ENCODE results near the gene ASB1. TPM values are rescaled to one million over a fixed set of nuclear protein-coding genes. Genes with fewer than 3 reads are reported as not detected.

Gene ASB1, protein sequence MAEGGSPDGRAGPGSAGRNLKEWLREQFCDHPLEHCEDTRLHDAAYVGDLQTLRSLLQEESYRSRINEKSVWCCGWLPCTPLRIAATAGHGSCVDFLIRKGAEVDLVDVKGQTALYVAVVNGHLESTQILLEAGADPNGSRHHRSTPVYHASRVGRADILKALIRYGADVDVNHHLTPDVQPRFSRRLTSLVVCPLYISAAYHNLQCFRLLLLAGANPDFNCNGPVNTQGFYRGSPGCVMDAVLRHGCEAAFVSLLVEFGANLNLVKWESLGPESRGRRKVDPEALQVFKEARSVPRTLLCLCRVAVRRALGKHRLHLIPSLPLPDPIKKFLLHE
- 22.1 and 32.0 TPM in 2 replicates for total RNA-seq

DNA sequence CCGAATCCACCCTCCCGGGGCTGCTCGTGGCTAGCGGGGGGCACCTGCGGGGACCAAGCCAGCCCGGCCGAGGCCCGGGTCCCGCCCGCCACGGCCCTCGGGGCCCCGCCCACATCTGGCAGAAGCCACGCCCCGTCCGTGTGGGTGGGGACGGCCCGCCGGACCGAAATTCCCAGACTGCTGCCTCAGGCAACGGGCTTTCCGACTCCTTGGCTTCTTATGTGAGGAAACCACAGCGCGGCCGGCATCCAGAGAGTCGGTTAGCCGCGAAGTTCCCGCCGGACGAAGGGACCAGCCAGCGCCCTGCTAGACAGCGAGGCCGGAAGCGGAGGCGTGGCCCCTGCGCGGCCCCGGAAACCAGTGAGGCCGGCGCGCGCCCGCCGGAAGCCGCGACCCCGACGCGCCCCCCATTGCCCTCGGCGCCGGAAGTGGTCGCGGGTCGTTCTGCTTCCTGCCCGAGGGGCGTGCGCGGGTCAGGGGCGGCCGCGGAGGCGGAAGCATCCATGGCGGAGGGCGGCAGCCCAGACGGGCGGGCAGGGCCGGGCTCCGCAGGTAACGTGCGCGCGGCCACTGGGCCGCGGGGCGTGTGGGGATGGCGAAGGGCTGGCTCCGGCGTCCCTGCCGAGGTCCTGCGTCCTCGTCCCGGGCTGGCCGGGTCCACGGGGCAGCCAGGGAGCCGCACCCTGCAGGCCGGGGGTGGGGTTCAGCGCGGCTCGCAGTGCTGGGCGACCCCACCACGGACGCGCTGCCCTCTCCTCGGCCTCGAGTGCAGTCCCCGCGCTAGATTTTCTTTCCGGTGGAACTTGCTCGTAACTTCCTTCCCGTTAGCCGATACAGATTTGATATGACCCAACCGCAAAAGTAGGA, at the start of gene ASB1:
Gene ASB1 (plus strand): TSS at position 360 of the 867 bp plus-strand sequence. CDS start 144 bp downstream, at position 504.
- DNase-seq (ENCODE audit: low read depth): peak; percentile 64

- no peak for DNase-seq (ENCODE audit: low read depth)
These were observed 48.3 kb upstream of the ASB1 start for GRCh38 chr2:238378230-238379095.

- peak; percentile 72 for DNase-seq (ENCODE audit: low read depth)
These were observed 47.5 kb upstream of the ASB1 start for GRCh38 chr2:238379096-238379810.

GRCh38 chr2:238380336-238380735, 46.4 kb upstream of the ASB1 start:
- DNase-seq (ENCODE audit: low read depth): no peak

DNA sequence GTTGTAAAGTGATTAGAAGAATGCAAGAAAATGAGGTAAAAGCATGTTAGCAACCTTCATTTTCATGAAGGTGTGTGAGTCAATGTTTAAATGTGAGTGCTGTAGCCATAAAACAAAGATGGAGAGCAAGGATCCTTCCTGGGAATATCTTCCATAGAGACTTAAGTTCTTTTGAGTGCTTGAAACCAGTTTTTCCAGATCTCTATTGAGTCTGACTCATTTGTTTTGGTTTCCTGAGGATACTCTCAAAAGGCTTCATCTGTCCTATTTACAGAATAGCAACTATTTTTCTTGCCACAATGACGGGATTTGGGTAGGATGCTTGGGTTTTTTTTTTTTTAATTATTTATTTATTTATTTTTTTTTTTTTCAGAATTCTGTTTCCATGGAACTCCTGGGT, 45.9 kb upstream of the ASB1 start:
- DNase-seq (ENCODE audit: low read depth): peak; percentile 47

- no peak for DNase-seq (ENCODE audit: low read depth)
These were observed 45.2 kb upstream of the ASB1 start for GRCh38 chr2:238381341-238382115.

- no peak for DNase-seq (ENCODE audit: low read depth)
These were observed 44.3 kb upstream of the ASB1 start for GRCh38 chr2:238382381-238382781.

- DNase-seq (ENCODE audit: low read depth): no peak
These were observed 43.6 kb upstream of the ASB1 start for GRCh38 chr2:238383135-238383534.

DNA sequence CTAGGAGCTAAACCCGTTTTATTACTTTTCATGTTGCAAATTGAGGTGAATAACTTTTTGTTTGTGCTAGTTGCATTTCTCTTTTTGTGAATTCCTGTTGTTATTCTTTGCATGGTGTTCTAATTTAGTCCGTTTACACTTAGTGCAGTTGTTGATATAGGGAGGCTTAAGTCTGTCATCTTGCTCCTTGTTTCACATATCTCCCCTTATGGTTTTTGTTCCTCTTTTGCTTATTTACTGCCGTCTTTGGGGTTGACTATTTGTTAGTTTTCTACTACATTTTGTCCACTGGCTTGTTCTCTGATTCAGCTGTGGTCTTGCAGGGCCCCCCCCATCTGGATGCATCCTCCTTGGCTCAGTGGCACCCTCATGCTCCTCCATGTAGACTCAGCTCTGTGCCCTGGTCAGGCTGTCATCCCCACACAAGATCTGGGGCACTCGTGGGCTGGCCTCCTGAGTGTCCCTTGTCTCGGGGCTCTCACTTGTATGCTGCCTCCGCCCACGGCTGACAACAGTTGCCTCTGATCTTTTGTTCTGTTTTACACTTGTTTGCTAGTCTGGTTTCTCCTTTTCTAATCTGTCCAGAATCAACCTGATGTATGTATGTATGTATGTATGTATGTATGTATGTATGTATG, 42.9 kb upstream of the ASB1 start:
- DNase-seq (ENCODE audit: low read depth): no peak

- DNase-seq (ENCODE audit: low read depth): no peak
These were observed 39.4 kb upstream of the ASB1 start for GRCh38 chr2:238387332-238387731.

- DNase-seq (ENCODE audit: low read depth): no peak
These were observed 37.9 kb upstream of the ASB1 start for GRCh38 chr2:238388794-238389193.

GRCh38 chr2:238389988-238390589, 36.6 kb upstream of the ASB1 start:
- DNase-seq (ENCODE audit: low read depth): peak; percentile 15

- DNase-seq (ENCODE audit: low read depth): no peak
These were observed 35.6 kb upstream of the ASB1 start for GRCh38 chr2:238391042-238391689.

DNA sequence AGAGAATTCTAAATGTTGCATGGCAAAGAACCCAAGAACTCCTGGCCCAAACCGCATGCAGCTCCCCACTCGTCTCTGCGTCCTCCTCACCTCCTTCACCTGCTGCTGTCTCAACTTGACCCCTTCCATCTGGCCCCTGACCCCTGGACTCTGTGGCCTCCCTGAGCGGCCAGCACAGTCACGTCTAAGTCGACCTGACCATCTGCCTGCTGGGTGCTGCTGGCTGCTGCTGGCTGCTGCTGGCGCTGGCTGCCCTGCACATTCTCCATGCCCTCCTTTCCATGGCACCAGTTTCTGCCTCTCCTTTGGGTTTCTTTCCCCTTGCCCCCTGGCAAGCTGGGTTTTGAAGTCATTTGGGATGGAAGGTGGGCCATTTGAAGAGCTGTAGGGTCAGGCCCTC, 30.1 kb upstream of the ASB1 start:
- no peak for DNase-seq (ENCODE audit: low read depth)

- no peak for DNase-seq (ENCODE audit: low read depth)
These were observed 29.4 kb upstream of the ASB1 start for GRCh38 chr2:238397356-238397755.

DNA sequence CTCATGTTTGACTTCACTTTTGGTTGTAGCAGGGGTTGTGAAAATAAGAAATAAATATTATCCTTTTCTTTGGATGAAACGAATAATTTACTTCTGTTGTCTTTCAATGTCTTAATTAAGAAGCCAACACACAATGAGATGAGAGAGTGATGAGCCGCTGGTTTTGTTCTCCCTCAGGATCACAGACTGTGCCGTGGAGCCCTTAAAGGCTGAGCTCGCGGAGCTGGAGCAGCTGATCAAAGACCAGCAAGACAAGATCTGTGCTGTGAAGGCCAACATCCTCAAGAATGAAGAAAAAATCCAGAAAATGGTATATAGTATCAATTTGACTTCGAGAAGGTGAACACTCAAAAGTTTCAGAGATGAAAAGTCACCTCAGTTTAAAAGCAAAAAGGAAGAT, 28.1 kb upstream of the ASB1 start:
- no peak for DNase-seq (ENCODE audit: low read depth)

DNA sequence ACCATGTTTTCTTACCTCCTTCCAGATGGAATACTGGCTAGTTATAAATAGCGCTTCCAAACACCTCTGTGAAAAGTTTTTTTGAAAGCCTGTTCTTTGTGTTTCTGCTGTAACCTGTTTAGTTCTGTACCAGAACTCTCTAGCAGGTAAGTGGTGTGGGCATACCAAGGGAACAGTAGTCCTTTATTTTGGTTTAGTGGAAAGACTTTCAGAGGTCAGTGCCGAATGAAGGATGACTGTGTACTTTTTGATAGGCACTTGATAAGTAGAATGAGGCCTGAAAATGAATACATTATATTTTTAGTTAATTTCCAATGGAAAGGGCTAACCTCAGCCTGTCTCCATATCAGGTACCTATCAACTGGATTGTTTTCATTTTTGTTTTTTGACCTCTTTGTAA, 27.6 kb upstream of the ASB1 start:
- DNase-seq (ENCODE audit: low read depth): no peak

- no peak for DNase-seq (ENCODE audit: low read depth)
These were observed 25.2 kb upstream of the ASB1 start for GRCh38 chr2:238401551-238401950.
